Measurements from ENCODE around the gene SERPINF2.
A peak's percentile ranks its signal among the peaks of the same experiment; 100 is the strongest.
"Not testable (repeated sequence)": the region's sequence is repeated elsewhere in the genome, so short reads cannot be mapped to it uniquely, and the experiment has no call there.

SERPINF2 gene

DNA sequence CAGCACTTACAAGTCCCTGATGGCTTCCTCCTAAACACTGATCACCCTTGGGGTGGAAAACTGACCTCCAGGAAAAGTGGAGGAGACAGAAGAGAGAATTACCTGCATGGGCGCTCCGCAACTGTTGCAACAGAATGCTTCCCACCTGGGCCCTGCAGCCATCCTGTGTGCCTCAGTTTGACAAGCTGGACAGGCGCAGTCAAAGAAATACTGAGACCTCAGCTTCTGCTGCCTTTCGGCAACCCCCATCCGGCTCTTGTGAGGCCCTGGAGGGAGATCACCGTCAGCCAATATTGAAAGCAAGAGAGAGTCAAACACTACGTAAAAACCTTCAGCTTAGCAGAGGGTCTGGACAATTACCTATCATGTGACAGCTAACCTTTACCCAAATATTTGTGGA lies 44.0 kb downstream of the SERPINF2 start:
- no peak for FAIRE-seq
- DNase-seq (ENCODE audit: low spot score), result no peak

DNA sequence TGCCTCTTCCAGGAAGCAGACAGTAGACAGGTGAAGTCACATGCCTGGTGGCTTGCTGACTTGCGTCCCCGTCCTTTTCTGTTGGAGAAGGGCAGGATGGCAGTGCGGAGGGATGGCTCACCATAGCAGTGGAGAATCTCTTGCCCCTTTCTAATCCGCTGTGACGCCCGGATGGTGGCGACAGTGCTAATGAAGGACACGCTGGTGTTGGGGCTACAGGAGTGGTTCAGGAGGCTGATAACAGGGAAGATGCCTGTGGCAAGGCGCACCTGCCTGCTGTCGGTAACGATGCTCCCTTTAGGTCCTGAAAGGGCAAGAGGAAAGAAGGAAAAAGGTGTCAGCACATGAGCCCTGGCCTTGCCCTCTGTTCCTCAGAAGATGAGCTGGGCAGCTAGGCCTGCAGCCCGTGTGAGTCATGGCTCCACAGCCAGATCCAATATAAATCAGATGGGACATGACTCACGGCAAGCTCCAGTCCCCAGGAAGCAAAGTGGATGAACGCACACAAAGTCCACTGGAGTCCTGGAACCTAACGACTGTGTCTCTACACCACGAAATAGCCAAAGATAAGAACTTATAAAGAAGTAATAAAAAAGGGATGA lies 44.7 kb downstream of the SERPINF2 start:
- FAIRE-seq (no peak), DNase-seq (ENCODE audit: low spot score) (peak; percentile 84)

DNA sequence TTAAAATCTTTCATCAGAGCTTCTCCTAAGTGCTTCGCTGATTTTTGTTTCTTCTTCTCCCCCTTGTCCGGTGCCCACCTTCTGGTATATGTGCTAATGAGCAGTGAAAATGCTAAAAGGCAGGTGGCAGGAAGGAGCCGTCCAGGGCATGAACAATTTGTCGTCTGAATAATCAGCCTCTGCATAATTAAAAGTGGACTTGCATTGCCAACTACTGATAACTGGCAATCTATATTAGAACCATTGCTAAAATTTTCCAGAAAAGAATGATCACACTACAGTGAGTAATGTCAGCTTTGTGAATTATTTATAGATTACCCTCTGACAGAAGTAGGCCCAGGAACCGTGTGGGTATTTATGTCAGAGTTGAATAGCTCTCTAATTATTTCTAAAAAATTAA lies 47.3 kb downstream of the SERPINF2 start:
- FAIRE-seq, result no peak
- DNase-seq (ENCODE audit: low spot score), result no peak

DNA sequence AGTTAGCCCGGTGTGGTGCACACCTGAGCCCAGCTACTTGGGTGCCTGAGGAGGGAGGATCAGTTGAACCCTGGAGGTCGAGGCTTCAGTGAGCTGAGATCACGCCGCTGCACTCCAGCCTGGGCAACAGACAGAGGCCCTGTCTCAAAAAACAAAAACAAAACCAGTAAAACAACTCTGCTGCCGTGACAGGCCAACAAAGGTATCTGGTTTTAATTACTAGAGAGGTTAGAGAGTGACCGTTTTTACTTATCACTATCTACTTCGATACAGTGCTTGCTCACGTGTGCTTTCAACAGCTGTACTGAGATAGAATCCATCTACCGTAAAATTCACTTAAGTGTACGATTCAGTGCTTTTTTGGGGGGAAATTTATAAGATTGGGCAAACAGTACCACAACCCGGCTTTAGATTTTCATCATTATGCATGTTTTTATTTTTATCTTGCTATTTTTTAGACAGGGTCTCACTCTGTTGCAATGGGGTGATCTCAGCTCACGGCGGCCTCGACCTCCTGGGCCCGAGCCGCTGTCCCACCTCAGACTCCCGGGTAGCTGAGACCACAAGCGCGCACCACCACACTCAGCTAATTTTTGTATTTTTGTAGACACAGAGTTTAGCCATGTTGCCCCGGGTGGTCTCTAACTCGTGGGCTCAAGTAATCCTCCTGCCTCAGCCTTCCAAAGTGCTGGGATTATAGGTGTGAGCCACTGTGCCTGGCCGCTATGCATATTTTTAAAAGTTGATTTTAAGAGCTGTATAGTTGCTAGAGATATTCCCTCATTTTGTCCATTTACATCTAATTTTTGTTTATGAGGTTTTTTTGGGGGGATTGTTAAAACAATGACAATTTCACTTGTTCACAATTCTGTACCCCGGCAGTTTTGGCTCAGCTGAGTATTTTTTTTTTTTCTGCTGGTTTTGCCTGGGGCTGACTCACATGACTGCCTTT lies 50.1 kb downstream of the SERPINF2 start:
- FAIRE-seq, result no peak
- DNase-seq (ENCODE audit: low spot score), result no peak

DNA sequence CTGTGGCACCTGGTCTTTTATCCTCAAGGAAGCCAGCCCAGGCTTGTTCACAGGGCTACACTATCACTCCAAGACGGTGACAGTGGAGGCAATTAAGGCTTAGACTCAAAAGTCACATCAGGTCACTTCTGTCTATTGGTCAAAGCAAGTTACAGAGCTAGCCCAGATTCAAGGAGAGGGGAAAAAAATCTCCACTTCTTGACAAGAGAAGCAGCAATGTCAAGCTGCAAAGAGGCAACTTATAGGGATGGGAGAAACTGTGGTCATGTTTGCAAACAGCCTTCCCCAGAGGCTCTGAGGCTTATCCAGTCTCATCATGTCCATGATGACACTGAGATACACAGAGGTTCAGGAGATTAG lies 50.8 kb downstream of the SERPINF2 start:
- no peak for FAIRE-seq
- DNase-seq (ENCODE audit: low spot score), result no peak

DNA sequence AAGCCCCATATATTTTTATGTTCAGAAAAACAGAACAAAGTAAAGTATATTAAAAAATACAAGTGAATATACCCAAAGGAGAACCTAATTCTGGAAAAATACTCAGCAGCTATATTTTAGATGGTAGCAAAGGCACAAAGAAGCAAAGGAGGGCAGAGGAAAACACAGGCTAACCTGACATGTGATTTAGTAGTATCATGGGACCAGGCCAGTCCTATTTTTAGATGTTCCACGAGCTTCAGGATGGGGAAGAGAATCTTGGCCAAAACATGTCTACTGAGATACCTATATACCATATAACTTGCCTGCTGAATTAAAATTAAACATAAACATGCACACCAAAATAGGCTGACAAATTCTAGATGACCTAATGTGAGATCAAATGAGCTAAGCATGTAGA lies 54.1 kb downstream of the SERPINF2 start:
- DNase-seq (ENCODE audit: low spot score) (no peak), FAIRE-seq (no peak)

DNA sequence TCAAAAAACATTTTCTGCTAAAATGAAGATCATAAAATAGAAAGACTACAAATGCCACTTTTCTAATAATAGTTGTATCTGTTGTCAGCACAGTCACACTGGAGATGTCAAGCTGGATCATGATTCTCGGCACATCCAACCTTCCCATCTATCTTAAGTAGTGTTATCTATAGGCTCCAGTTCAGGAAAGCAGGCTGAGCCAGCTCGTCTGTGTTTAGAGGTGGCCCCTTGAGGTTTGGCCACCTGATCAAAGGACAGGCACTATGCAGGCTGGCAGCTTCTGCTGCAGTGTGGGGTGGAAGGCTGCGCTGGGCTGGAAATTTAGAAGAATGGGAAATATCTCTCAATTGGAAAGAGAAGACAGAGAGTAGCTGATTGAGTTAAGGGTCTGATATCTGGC lies 54.7 kb downstream of the SERPINF2 start:
- FAIRE-seq (no peak), DNase-seq (ENCODE audit: low spot score) (no peak)

DNA sequence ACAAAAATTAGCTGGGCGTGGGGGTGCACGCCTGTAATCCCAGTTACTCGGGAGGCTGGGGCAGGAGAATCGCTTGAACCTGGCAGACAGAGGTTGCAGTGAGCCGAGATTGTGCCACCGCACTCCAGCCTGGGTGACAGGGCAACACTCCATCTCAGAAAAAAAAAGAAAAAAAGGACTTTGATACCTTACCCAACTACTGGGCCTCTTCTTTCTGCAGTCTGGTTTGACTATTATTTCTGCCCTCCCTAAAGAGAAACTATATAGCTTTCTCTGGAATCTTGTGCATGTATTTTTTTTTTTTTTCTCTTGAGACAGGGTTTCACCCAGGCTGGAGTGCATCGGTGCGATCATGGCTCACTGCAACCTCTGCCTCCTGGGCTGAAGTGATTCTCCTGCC lies 55.2 kb downstream of the SERPINF2 start:
- not testable (repeated sequence) for FAIRE-seq; DNase-seq (ENCODE audit: low spot score)

DNA sequence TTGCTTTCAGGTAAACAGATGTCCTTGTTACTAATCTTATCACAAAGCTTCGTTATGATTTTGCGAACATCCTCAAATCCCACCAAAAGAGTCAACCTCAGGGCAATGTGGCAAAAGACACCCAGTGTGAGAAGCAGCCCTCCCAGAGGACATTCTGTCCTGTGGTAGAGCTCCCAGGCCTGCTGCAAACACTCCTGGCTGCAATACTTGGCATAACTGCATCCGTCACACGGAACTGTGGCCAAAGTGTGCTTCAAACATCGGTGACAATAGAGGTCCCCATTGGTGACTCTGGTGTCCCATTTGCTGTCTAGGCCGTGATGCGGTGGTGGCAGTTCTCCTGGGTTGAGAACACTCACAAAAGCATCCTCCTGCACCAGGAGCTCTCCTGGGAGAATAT lies 57.6 kb downstream of the SERPINF2 start:
- no peak for DNase-seq (ENCODE audit: low spot score)
- FAIRE-seq, result no peak

DNA sequence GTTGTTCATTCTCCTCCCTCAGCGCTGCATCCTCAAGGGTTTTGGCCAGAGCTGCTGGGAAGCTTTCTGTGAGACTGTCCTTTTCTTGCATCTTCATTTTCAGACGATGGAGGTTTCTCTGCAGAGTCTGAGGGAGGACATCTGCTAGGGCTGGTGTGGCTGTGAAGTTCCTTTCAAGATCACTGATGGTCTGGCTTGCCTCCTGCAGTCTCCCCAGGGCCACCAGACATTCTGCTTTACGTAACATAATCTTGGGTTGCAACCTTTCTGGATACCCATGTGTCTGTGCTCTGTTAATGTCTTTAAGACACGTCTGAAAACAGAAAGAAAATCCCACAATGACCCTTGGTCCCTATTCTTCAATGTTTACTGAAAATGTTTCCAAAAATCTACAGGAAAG lies 58.0 kb downstream of the SERPINF2 start:
- FAIRE-seq (no peak), DNase-seq (ENCODE audit: low spot score) (no peak)

DNA sequence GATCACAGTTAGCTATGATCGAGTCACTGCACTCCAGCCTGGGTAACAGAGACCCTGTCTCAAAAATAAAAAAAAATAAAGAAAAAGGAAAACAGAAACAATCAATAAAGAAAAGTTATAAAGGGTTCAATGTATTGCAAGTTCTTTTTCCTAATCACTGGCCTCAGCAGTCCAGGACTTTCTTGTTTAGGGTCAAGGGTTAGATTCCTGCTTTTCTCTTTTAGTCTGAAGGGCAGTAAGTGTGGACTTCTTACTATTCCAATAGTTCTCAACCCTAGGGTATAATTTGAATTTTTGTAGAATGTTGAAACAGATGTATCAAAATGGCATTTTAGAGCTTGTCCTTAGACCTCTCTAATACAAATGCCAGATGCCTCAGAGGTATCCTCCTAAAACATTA lies 59.8 kb downstream of the SERPINF2 start:
- no peak for FAIRE-seq
- DNase-seq (ENCODE audit: low spot score), result no peak

DNA sequence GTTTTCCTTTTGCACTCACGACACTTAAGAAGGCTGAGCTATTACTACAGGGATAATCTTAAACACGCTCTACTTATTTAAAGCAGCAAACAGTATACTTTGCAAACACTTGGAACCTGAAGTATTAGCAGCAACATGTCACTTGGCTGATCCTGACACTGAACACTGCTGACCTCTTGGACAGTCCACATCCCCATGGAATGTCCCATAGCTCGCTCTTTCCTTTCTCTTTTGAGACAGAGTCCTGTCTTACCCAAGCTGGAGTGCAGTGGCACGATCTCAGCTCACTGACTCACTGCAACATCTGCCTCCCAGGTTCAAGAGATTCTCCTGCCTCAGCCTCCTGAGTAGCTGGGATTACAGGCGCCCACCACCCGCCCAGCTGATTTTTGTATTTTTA lies 60.6 kb downstream of the SERPINF2 start:
- FAIRE-seq (no peak), DNase-seq (ENCODE audit: low spot score) (no peak)
